Left cardiac atrium (tissue), 4 donors: ENCODE results near the gene NTM. TPM values are rescaled to one million over a fixed set of nuclear protein-coding genes. Genes with fewer than 3 reads are reported as not detected.

Experiments used
- ATAC-seq, 2 donors: fragments of 200-7000 bp; cut with Tn5 transposase; one replicate each; pipeline ENCODE4 v1.9.1; 2020; ENCODE audit warnings: mild to moderate bottlenecking in 2 of 2, moderate library complexity in 2 of 2
- DNase-seq: peaks from one replicate; pipeline ENCODE4 v3.0.0-alpha.2; 2020
- intact Hi-C, 2 donors: fragments of 100-400 bp; cut with DNase I; formaldehyde crosslinking; loops; one replicate each; pipeline versions ENCODE4 v1.14.1 to v1.15.1; 2022 to 2023
- total RNA-seq, 2 donors: library from RNA; stranded (reverse); fragmentation: NEBNext Ultra II Directional; extraction: Animal tissue kit (Norgen Biotek cat#: 25700); gene quantifications; one replicate each; pipeline ENCODE4 v1.2.1, GENCODE V29; 2021
- donor health status: DM: no; HTN: yes; CAD: no.
- donor health status: DM: no; HTN: yes; CAD: no; lungs with severe emphysema.
- donor health status: DM: yes; HTN: yes; CAD: no.
- donor health status: Dilated cardiomyopathy.

The NTM gene
- total RNA-seq, 2 donors from 2014 or later = 21.5 to 37.4 TPM

DNA sequence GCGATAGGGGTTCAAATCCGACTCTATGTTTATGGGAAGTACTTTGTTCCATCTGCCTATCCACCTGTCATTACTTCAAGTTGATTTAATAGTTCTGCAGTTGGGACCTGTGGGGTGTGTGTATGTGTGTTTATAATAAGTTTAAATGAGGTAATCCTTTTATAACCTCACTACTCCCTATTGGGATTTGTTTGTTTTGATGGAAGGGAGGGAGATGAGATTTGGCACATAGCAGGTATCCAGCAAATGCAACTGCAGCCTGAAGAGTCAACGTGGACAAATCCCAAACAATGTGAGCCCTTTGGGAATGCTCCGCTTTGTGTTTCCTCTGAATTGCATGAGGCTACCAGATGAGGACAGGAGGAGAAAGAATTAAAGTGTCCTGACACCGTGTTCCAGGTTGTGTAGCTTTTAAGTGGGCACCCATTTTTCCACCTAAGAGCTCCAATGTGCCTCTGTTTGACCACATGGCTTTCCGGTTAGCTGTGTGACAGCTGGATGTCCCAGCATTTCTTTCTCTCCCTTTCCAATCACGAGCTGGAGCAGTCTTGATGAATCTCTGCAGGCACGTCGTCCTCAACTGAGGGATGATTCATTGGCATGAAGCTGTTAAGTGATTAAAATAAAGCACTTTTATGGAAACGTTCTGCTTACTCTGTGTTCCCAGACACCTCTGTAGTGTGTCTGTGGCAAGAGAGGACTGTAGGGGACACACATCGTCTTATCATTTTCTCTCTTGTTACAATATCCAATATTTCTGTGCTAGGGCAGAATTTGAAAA is 610.7 kb downstream of the NTM start:
- DNase-seq (no peak), ATAC-seq (peak; percentile 81 to 86)
- intact Hi-C loops = loop anchor here in 1 of 2 donors (5.0 kb wide), 1 partner anchor 49 kb away; no protein-coding TSS in a partner anchor

DNA sequence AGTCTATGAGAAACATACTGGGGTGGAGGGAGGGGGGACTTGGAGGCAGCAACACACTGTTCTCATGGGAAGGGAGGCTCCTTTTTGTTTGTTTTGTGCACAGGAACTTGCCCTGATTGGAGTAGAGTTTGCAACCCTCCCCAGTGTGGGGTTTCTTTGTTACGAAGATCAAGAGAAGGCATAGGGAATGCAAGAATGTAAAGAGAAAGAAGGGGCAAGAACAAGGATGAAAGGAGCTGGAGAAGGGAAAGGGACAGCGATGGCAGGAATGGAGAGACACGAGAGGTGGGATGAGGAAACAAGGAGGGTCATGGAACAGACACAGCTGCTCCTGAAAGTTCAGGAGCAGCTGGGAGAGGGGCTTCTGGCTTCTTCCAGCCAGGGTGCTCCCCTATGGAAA is 611.7 kb downstream of the NTM start:
- DNase-seq (no peak), ATAC-seq (no peak)
- intact Hi-C loops = loop anchor here in 1 of 2 donors (5.0 kb wide), 1 partner anchor 50 kb away; no protein-coding TSS in a partner anchor

DNA sequence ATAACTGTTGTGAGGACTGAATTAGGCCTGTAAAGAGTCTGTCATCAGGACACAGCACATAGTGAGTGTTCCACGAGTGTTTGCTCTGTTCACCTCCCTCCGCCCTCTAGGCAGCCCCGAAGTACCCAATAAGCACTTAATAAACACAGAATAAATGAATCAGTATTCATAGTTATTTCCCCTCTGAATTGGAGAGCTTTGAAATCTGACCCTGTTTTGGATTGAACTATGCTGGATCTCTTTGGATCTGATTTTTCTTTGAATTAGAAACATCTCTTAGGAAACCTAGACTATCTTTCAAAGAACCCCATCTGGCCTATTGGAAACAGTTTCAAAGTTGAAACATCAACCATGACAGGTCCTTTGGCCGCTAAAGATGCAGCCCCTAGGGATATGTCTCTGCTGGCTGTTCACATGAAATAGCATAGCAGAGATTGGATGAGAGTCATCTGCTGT is 615.5 kb downstream of the NTM start:
- ATAC-seq = peak in 1 of 2 donors; percentile 41
- no peak for DNase-seq
- intact Hi-C loops = no loop called here

DNA sequence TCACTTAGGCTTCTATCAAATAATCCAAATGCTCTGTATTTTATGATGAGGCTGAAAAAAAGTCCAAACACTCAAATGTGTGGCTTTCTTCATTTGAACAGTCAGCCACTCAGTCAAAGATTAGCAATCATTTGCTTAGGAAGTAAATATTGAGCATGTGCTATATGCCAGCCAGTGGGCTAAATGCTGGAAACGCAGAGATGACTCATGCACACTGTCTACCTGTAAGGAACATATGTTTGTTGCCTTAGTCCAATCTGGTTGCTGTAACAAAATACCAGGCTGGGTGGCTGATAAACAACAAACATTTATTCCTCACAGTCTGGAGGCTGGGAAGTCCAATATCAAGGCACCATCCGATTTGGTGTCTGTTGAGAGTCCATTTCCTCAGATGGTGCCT is 617.3 kb downstream of the NTM start:
- no peak for ATAC-seq
- DNase-seq = no peak
- intact Hi-C loops = no loop called here

DNA sequence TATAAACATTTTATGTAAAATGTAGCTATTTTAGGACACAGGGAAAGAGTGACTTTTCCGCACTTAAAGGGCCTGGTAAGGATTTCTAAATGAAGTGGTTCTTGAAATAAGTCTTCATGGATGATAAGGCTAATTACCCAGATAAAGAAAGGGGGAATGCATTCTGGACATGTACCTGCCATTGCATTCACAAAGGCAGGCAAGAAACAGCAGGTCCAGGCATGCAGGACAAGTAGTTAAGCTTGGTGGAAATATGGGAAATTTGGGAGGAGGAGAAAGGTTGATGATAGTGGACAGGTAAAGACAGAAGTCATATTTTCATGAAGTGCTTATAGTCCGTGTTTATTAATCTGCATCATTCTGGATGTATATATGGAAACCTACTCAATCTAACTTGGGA is 621.2 kb downstream of the NTM start:
- ATAC-seq (no peak), DNase-seq (no peak)
- intact Hi-C loops = no loop called here

DNA sequence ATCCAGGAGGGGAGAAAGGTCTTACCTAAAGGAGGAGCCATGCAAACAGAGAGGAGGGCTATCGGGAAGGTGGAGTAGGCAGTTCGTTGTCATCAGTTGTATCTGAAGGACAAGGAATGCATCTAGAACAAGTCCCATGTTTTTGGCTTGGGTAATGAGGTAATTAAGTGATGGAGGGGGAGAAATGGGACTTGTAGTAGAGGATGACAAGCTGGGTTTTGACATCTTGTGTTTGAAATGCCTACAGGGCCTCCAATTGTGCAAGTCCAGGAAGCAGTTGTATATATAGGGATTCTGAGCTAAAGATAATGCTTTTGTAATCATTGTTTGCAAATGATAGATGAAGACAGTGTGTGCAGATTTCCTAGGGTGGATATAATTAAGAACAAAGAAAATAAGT is 622.8 kb downstream of the NTM start:
- DNase-seq (no peak), ATAC-seq (no peak)
- intact Hi-C loops = no loop called here

DNA sequence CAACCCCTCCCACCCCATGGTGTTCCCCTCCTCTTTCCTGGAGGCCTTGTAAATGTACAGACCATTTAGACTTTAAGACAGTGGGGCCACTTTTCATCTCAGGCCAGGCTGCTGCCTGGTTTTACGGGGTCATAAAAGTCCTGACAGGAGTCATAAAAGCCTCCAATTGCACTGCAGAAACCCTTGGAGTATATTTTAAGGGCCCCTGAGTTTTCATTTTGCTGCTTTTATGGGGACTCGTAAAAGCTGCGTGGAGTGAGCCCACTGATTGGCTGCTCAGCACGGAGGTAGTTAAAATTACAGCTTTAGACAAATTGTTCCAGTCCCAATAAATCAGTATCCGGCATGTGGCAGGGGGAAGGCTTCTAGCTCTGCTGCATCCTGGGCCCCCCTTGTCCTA is 627.6 kb downstream of the NTM start:
- DNase-seq (no peak), ATAC-seq (no peak)
- intact Hi-C loops = no loop called here

DNA sequence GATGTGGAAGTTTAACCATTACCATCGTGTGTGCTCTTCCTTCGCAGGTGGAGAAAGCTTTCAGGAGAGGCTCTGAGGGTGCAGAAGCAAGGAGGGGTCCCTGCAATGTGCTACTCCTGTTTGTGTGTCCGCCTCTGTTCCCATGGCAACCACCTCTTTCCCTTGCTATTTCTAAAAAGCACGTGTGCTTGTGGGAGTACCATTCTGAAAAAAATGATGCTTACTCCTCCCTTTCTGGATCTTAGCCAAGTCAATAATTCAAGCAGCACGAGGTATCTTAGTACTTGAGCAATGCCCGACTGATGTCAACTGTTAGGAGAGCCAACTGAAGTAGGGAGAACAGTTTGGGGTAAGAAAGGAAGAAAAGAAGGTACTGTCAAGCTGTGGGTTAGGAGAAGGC is 628.7 kb downstream of the NTM start:
- DNase-seq (no peak), ATAC-seq (peak in 1 of 2 donors; percentile 47)
- intact Hi-C loops = no loop called here

DNA sequence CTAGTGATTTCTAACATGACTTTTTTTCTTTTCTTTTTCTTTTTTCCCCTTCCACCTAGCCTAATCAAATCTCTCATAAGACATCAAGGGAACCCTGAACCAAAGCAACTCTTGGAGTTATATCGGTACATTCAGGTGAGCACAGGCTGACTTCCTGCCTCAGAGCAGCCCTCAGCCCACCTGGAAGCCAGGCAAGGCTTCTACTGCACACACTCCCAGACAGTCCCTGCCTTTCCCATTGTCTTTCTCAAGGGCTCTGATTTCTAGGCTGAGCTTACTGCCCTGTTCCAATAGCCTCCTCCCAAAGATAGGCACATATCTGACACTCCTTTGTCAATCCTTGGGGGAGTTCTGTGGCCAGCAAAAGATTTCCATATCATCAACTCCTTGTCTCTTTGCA is 629.5 kb downstream of the NTM start:
- intact Hi-C loops = no loop called here
- no peak for DNase-seq
- ATAC-seq = no peak

DNA sequence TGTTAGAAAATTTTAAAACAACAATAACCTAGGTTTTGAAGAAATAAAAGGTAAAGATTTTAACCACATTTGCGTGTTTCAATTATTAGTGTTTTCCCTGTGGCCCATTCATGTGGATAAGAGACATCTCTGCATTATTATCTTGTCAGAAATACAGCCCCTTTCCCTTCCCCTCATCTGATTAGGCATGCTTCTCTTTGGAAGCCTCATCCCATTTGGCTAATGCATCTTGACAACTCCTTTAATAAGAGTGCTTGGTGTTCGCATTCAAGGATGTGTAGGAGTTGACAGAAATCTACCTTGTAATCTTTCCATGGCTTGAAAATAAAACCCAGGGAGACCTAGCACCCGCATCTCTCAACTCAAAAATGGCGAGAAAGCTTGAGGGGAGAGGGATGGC is 635.5 kb downstream of the NTM start:
- intact Hi-C loops = no loop called here
- ATAC-seq = no peak
- DNase-seq = no peak

DNA sequence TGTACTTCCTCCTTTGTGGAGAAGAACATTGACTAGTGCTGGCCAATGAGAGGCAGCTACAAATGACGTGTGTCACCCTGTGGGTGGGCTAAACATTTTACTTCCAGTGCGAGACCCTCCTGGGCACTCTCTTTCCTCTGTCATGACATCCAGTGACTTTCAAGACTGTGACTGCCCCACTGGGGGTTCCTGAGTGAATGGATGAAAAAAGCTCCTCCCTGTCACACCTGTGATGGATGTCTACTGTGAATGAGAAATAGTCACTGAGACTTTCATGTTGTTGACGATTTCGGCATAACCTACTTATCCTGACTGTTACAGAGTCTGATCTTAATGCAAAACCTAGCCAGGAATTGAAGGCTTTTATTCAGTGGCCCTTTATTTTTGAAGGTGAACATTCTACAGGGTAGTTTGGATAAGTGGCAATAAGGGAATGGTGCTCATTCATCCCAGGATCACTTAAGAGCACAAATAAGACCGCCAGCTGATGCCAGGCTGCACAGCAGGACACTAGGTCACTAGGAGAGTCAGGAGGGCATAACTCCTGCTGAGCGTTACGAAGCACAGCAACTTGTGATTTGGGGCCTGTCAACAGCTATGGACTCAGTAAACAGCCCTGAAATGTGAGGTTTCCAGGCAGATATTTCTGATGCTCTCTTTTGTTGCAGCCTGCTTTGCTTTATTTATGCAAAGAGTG is 636.6 kb downstream of the NTM start:
- DNase-seq = no peak
- intact Hi-C loops = no loop called here
- no peak for ATAC-seq

DNA sequence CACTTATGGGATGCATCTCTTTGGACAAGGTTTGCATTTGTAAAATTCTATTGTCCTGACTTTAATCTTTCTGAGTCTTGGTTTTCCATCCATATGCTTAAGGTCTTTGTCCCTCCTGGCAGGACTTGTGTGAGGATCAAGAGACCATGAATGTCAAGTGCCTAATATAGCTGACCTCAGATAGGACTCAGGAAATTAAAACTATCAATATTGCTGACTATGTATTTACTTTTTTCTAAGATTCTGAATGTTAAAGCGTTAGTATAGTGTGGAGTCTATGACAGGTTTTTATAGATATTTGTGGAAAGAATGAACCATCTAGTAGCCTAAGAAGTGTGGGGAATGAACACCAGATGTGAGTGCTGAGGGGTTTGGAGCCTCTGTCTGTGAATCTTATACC is 637.8 kb downstream of the NTM start:
- intact Hi-C loops = no loop called here
- ATAC-seq (no peak), DNase-seq (no peak)

DNA sequence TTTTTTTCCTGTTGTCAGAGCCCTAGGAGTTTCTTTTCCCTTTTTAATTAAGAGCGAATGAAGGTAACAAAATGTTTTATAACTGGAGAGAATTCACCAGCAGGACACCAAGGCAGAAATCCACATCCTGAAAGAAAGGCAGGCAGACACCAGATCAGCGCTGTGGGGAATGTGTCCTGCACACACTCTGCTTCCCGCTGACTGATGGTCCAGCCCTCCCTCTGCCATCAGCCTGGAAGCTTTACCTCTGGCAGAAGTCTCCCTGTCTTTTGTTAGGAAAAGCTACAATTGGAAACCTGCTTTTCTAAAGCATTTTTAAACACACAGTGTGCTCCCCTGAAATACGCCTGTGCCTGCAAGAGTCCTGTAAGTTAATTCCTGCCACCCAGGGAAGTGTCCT is 638.5 kb downstream of the NTM start:
- DNase-seq (no peak), ATAC-seq (no peak)
- intact Hi-C loops = no loop called here

DNA sequence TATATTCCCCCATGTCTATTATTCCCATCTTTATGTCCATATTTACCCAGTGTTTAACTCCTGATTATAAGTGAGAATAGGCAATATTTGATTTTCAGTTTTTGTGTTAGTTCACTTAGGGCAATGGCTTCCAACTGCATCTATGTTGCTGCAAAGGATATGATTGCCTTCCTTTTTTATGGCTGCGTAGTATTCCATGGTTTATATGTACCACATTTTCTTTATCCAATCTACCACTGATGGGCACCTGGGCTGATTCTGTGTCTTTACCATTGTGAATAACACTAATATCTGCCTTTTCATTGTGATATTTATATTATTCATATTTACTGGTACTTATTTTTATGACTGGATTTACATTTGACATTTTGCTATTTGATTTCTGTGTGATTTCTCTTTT is 649.6 kb downstream of the NTM start:
- ATAC-seq (no peak), DNase-seq (no peak)
- intact Hi-C loops = loop anchor here in 1 of 2 donors (10.0 kb wide), 1 partner anchor 275 kb away; no protein-coding TSS in a partner anchor

DNA sequence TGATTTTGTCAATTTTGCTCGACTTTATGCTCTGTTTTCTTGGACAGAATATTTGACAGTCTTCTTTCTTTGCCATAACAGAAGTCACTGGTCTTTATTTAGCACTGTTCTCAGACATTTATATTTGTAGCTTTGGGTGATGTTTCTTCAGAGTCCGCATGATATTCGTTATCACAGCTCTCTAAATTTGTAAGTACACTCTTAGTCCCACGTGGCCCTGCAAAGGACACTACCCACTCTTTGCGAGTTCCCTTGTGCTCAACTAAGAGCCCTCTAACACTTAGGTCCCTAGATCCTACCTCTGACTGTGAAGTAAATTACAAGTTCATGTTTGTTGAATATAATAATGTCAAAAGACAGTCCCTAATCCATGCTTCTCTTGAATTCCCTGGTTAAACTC is 651.9 kb downstream of the NTM start:
- peak; percentile 73 to 78 for ATAC-seq
- no peak for DNase-seq
- intact Hi-C loops = loop anchor here in 1 of 2 donors (10.0 kb wide), 1 partner anchor 277 kb away; no protein-coding TSS in a partner anchor

DNA sequence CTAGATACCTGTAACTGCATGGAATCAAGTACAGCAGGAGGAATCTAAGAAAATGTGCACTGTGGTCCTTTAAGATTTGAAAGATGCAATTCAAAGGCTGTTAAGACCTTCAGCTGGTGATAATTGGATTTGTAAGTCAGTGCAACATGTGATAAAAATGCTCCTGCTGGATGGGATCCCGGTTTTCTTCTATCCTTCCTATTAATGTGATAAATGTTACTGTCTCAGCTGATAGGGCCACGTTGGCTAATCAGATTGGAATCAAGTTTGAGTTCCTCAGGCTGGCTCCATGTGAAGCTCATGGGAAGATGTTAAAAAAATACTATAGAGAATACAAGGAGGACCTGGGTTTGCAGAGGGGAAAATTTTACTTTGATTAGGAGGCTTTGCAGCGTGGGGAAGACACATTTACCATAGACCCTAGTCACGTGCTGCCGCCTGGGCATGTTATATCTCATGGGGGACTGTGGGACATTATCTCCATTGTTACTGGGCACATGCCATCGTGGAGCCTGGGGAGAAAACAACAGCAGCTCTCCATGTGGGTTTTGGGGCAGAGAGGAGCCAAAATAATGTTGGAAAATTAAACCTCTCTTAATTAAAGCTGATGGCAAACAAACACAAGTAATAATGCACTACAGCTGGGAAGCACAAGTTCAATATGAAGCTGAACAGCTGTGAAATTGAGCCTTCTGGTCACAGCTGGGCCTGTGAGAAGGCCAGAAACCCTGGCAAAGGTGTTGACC is 652.5 kb downstream of the NTM start:
- DNase-seq (no peak), ATAC-seq (no peak)
- intact Hi-C loops = loop anchor here in 1 of 2 donors (10.0 kb wide), 1 partner anchor 278 kb away; no protein-coding TSS in a partner anchor

DNA sequence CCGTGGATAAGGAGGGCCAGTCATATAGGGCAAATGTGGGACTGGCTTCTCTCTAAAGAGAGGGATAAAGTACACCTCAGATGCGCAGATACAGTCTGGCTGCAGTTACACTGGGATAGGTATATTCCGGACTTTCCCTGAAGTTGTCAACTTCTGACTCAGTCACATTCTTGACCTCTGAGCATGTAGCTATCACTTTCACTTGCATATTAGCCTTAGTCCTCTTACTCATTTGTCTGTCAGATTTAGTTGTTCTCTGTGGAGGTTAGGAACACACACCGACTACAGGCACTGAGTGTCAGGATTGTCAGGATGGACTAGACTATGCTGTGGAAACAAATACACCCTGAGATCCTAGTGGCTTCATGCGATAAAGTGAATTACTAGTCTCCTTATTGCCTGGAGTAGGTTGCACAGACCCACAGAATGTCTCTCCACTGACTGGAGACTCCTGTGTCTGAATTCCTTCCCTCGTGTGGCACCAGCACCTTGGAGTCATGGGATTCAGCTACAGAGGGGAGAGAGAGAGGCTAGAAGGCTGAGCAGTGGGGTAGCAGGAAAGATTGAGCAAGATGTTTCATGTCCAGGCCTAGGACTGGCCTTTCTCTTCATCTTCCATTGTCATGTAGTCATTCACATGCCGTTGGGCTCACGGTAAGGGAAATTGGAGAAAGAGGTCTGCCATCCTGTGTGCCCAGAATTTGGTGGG is 654.3 kb downstream of the NTM start:
- peak in 1 of 2 donors; percentile 73 for ATAC-seq
- intact Hi-C loops = loop anchor here in 1 of 2 donors (5.0 to 10.0 kb wide), 2 partner anchors 47 to 280 kb away; no protein-coding TSS in a partner anchor
- DNase-seq = no peak

DNA sequence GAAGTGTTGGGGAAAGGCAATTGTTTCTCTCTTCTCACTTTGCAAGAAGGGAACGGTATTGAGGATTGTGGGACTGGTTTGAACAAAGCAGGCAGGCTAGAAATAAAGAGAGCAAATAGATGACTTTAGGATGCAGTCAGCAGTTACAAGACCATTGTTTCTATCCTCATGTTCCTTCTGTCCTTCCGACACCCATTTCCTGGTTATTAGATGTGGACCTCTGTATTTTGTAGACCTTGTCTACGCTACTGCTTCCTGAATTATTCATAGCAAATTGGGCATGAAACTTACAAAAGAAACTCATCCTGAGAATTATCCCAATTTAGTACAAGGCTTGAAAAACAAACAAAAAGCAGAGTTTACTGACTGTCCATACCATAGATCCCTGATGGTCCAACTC is 656.3 kb downstream of the NTM start:
- intact Hi-C loops = loop anchor here in 1 of 2 donors (5.0 to 10.0 kb wide), 2 partner anchors 49 to 282 kb away; no protein-coding TSS in a partner anchor
- no peak for ATAC-seq
- no peak for DNase-seq
